SK-N-MC (cell line): ENCODE results near the gene GABRA4.

ENCODE experiments used
- DNase-seq: peaks from one replicate; pipeline ENCODE4 v3.0.0-alpha.2; 2011; ENCODE audit warnings: low read depth, low spot score
- H3K27ac ChIP-seq: fragments of 200-600 bp; sonication (generic); 2 replicates; pipeline ENCODE4 v1.5.1; 2016; ENCODE audit warnings: mixed run types
- H3K36me3 ChIP-seq: fragments of 200-600 bp; sonication (generic); 2 replicates; pipeline ENCODE4 v1.6.1; 2017; ENCODE audit warnings: antibody characterized with exemption, low read length, mixed read lengths; ENCODE audit not compliant: insufficient read depth
- H3K4me3 ChIP-seq: fragments of 200-600 bp; sonication (generic); 2 replicates; pipeline ENCODE4 v1.5.1; 2016
- H3K9ac ChIP-seq: fragments of 200-600 bp; sonication (generic); 2 replicates; pipeline ENCODE4 v1.8.0; 2017; ENCODE audit warnings: mixed run types, mixed read lengths; ENCODE audit not compliant: insufficient read length
- H3K9me3 ChIP-seq: fragments of 200-600 bp; sonication (generic); 2 replicates; pipeline ENCODE4 v1.6.1; 2017; ENCODE audit warnings: low read depth, mild to moderate bottlenecking, antibody characterized with exemption, low read length, moderate library complexity, mixed read lengths
- EZH2 ChIP-seq: fragments of 200-600 bp; sonication (generic); IDR thresholded peaks from one replicate; pipeline ENCODE4 v1.6.1; 2017; ENCODE audit warnings: antibody characterized with exemption
- FOXP2 ChIP-seq: optimal IDR thresholded peaks from 2 replicates; pipeline ENCODE3; 2011; ENCODE audit warnings: mild to moderate bottlenecking, moderate library complexity; ENCODE audit not compliant: insufficient read depth; ENCODE audit errors: extremely low read length, control extremely low read depth
- POLR2AphosphoS5 ChIP-seq: IDR thresholded peaks from 2 replicates; pipeline ENCODE4 v1.6.1; 2012; ENCODE audit warnings: mild to moderate bottlenecking, low read depth, low read length, borderline replicate concordance

GABRA4 gene

DNA sequence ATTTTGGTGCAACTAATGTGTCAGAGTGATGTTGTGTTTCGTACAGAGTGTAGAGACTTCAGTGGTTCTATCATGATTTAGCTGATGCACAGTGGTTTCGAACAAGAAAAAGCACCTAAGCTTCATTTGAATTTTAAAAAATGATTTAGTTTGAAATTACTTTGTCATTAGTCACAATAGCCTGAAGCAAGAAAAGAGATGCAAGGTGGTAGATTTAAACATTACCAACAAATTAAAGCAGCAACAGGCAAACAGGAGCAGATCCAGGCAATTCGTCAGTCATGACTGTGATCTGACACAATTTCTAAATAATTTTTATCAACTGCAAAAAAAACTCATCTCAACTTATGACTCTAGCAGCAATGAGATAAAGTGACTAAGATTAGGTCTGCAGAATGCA, 59.7 kb downstream of the GABRA4 start:
- TF ChIP-seq POLR2AphosphoS5 (no peak), EZH2 (no peak), FOXP2 (no peak)
- H3K36me3 ChIP-seq: no peaks in the 10 kb centered on the region

GRCh38 chr4:46931981-46932380, 61.4 kb downstream of the GABRA4 start:
- DNase-seq: peak; percentile 6
- H3K9me3 ChIP-seq: no peaks in the 10 kb centered on the region
- no peak overlapping the region for H3K4me3 ChIP-seq
- no peak overlapping the region for H3K9ac ChIP-seq
- TF ChIP-seq POLR2AphosphoS5 (no peak), EZH2 (no peak), FOXP2 (no peak)
- H3K27ac ChIP-seq: no peak overlapping the region
- H3K36me3 ChIP-seq: no peaks in the 10 kb centered on the region

More for the DNA sequence above, 59.7 kb downstream of the GABRA4 start:
- Histone ChIP-seq H3K9ac (no peak overlapping the region), H3K9me3 (no peaks in the 10 kb centered on the region), H3K4me3 (no peak overlapping the region), H3K27ac (no peak overlapping the region)
- DNase-seq: no peak

GRCh38 chr4:46930891-46931290, 62.5 kb downstream of the GABRA4 start:
- no peaks in the 10 kb centered on the region for H3K36me3 ChIP-seq
- H3K4me3 ChIP-seq: no peak overlapping the region
- H3K9me3 ChIP-seq: no peaks in the 10 kb centered on the region
- no peak for TF ChIP-seq EZH2
- TF ChIP-seq FOXP2: no peak
- no peak for TF ChIP-seq POLR2AphosphoS5
- DNase-seq: no peak
- H3K27ac ChIP-seq: no peak overlapping the region
- H3K9ac ChIP-seq: no peak overlapping the region

DNA sequence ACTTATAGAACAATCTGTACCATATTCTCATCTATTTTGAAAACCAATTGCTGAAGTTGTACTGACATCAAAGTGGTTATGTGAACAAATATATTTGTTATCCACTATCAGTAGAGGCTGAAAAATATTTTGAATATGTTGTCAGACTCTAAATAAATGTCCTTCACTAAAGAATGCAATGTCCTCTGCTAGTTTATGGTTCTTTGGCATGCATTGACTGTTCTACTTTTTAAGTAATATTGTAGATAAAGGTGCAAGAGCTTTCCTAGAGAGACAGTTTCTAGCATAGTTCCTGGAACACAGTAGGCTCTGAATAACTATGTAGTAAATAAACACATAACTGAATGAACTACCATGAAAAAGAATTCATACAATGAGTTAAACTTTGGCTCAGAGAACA, 66.2 kb downstream of the GABRA4 start:
- no peaks in the 10 kb centered on the region for H3K9me3 ChIP-seq
- H3K4me3 ChIP-seq: no peak overlapping the region
- DNase-seq: no peak
- H3K9ac ChIP-seq: no peak overlapping the region
- no peak overlapping the region for H3K27ac ChIP-seq
- TF ChIP-seq EZH2 (no peak), FOXP2 (no peak), POLR2AphosphoS5 (no peak)
- no peaks in the 10 kb centered on the region for H3K36me3 ChIP-seq

DNA sequence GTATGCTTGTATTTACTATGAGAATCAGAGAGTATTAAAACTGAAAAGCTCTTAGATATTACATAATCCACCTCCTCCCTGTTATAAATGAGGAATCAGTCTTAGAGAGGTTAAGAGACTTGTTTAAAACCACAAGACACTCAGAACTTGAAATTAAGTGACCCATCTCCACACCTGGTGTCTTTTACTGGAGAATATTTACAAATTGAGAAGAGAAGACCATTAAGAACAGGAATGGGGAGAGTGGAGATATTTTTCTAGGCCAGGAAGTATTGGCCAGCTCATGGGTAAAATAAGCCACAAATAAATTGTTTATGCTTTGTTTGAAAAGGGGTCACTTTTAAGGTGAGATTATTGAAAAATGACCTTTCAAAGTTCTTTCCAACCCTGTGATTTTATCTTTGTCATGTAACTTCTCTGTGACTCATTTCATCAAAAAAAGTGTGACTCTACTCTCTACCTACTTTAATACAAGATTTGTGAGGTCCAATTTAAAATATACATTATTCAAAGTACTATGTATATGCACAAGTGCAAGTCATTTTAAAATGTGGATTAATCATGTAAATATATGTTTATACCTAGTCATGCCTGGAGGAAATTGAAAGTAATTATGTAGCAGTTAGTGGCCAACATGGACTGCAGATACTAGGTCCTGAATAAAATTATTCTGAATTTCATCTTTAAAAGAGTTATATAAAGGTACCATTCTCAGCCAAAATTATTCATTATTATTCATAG, 68.4 kb downstream of the GABRA4 start:
- DNase-seq: no peak
- H3K9me3 ChIP-seq: no peaks in the 10 kb centered on the region
- H3K9ac ChIP-seq: no peak overlapping the region
- TF ChIP-seq FOXP2: no peak
- TF ChIP-seq EZH2: no peak
- TF ChIP-seq POLR2AphosphoS5: no peak
- H3K36me3 ChIP-seq: no peaks in the 10 kb centered on the region
- no peak overlapping the region for H3K4me3 ChIP-seq
- no peak overlapping the region for H3K27ac ChIP-seq

DNA sequence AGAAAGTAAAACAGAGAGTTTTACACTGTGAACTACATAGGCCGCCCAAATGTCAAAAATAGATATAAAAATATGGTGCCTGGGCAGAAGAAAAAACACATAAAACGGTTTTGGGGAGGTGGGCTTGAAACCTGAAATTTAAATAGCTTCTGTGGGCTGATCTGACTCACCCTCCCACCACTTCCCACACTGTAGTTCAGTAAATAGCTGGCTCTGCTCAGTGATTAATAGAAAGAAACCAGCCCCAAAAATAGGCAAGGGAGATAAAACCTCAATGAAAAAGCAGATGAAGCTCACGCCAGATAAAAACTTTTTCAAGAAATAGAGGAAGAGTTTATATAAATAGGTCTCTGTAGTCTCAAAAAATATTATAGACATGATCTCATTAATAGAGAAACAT, 71.2 kb downstream of the GABRA4 start:
- DNase-seq: no peak
- TF ChIP-seq EZH2: no peak
- no peak for TF ChIP-seq POLR2AphosphoS5
- TF ChIP-seq FOXP2: no peak
- H3K4me3 ChIP-seq: no peak overlapping the region

DNA sequence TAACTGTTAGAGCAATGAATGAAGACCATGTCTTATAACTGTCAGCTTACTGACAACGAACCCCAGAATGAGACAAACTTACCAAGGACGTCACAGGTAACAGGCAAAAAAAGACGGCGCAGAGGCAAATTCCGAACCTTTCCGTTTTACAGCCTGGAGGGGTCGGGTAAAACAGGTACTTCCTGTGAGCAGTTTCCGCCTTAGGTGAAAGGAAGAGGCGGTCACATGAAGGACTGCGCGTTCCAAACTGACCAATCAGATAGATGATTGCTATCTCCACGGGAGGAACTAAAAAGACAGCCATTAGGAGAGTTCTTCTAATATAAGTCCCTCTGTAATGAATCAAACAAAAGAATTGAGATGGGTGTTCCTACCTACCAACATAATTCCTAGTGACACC, 84.3 kb downstream of the GABRA4 start, which contains the start of gene COX7B2:
Gene COX7B2, minus strand, starts transcription at position 168 of the 400 bp plus-strand sequence. CDS start 174,053 bp downstream, outside the sequence.
- DNase-seq: no peak
- no peak for TF ChIP-seq POLR2AphosphoS5
- no peak for TF ChIP-seq EZH2
- no peak for TF ChIP-seq FOXP2
- Histone ChIP-seq H3K9ac (no peak within 1 kb of the TSS), H3K9me3 (no peaks in the 10 kb centered on the region), H3K4me3 (no peak within 1 kb of the TSS), H3K36me3 (no peaks in the 10 kb centered on the region), H3K27ac (no peak within 1 kb of the TSS)

More for the DNA sequence above, 71.2 kb downstream of the GABRA4 start:
- H3K9me3 ChIP-seq: no peaks in the 10 kb centered on the region
- no peak overlapping the region for H3K27ac ChIP-seq
- no peaks in the 10 kb centered on the region for H3K36me3 ChIP-seq
- no peak overlapping the region for H3K9ac ChIP-seq

DNA sequence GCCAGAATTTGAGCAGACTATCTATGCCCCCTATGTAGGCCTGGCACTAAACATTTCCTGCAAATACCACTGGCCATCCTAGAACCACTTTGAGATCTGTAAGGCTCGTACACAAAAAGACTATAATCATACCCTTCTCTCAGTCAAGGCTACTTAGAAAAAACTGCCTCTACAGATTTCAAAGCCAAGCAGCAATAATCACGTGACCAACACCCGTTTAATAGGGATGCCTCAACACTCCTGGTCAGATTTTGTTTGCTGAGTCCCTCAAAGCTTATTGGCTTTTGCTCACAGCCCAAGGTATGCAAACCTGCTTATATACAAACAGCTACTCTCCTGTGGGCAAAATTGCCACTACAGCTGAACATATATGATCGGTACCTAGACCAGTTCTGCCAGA, 85.2 kb downstream of the GABRA4 start:
- Histone ChIP-seq H3K9ac (no peak overlapping the region), H3K4me3 (no peak overlapping the region), H3K9me3 (no peaks in the 10 kb centered on the region), H3K36me3 (no peaks in the 10 kb centered on the region), H3K27ac (no peak overlapping the region)
- no peak for TF ChIP-seq EZH2
- TF ChIP-seq POLR2AphosphoS5: no peak
- no peak for TF ChIP-seq FOXP2
- no peak for DNase-seq
